ENCODE measurements around the gene UCHL3.
A peak's percentile ranks its signal among the peaks of the same experiment; 100 is the strongest.

UCHL3 gene

GRCh38 chr13:75635101-75635827, 85.7 kb downstream of the UCHL3 start:
- Histone ChIP-seq H3F3A (ENCODE audit: insufficient read depth, low read length) (peaks cover 9% of the 10 kb centered on the region), H3K4me2 (ENCODE audit: low read length) (peak overlapping the region; percentile 66), H3K9me2 (ENCODE audit: low read depth, low read length) (no peaks in the 10 kb centered on the region), H3K4me3 (ENCODE audit: low read depth, low read length, poor library complexity, severe bottlenecking) (peak overlapping the region; percentile 93), H3K4me1 (ENCODE audit: insufficient read depth, low read length, severe bottlenecking) (peaks cover 35% of the 10 kb centered on the region), H3K27ac (ENCODE audit: low read depth, low read length, poor library complexity, severe bottlenecking) (peak overlapping the region; percentile 58), H3K9ac (ENCODE audit: low read length) (peak overlapping the region; percentile 91), H3K79me2 (ENCODE audit: insufficient read depth, low read length) (peaks cover 28% of the 10 kb centered on the region), H2AFZ (ENCODE audit: low read length) (peak overlapping the region; percentile 36; the same call in 1 of the 2 replicates), H3K36me3 (ENCODE audit: insufficient read depth, low read length) (no peaks in the 10 kb centered on the region; the same call in 1 of the 2 replicates), H3K9me3 (ENCODE audit: low read length) (no peaks in the 10 kb centered on the region), H3K27me3 (ENCODE audit: insufficient read depth, low read length) (no peaks in the 10 kb centered on the region), H4K20me1 (ENCODE audit: insufficient read depth, low read length) (no peaks in the 10 kb centered on the region)
- no peak for TF ChIP-seq CTCF (IDR thresholded peaks at IDR 0.05; ENCODE audit: low read length)

GRCh38 chr13:75635828-75636435, 86.3 kb downstream of the UCHL3 start, which contains the start of gene LMO7:
LMO7 (plus strand) TSS chr13:75636330; CDS start chr13:75636658, 328 bp downstream.
- H3K9me3 ChIP-seq (ENCODE audit: low read length) = no peaks in the 10 kb centered on the region
- peak within 1 kb of the TSS; percentile 66 for H3K4me2 ChIP-seq (ENCODE audit: low read length)
- H3K27ac ChIP-seq (ENCODE audit: low read depth, low read length, poor library complexity, severe bottlenecking) = peak within 1 kb of the TSS; percentile 73
- TF ChIP-seq EZH2 (IDR thresholded peaks at IDR 0.05; ENCODE audit: borderline replicate concordance, low read length) = no peak
- TF ChIP-seq CTCF (IDR thresholded peaks at IDR 0.05; ENCODE audit: low read length) = no peak
- peak within 1 kb of the TSS; percentile 93 for H3K4me3 ChIP-seq (ENCODE audit: low read depth, low read length, poor library complexity, severe bottlenecking)
- peak within 1 kb of the TSS; percentile 91 for H3K9ac ChIP-seq (ENCODE audit: low read length)
- no peaks in the 10 kb centered on the region for H3K9me2 ChIP-seq (ENCODE audit: low read depth, low read length)
- peaks cover 28% of the 10 kb centered on the region for H3K79me2 ChIP-seq (ENCODE audit: insufficient read depth, low read length)
- peaks cover 42% of the 10 kb centered on the region for H3K4me1 ChIP-seq (ENCODE audit: insufficient read depth, low read length, severe bottlenecking)
- no peaks in the 10 kb centered on the region for H4K20me1 ChIP-seq (ENCODE audit: insufficient read depth, low read length)
- peak within 1 kb of the TSS; percentile 73; the same call in 1 of the 2 replicates for H2AFZ ChIP-seq (ENCODE audit: low read length)
- H3F3A ChIP-seq (ENCODE audit: insufficient read depth, low read length) = peaks cover 9% of the 10 kb centered on the region
- H3K27me3 ChIP-seq (ENCODE audit: insufficient read depth, low read length) = no peaks in the 10 kb centered on the region
- peaks cover 1% of the 10 kb centered on the region for H3K36me3 ChIP-seq (ENCODE audit: insufficient read depth, low read length)

GRCh38 chr13:75636436-75637180, 87.0 kb downstream of the UCHL3 start:
- Histone ChIP-seq H4K20me1 (ENCODE audit: insufficient read depth, low read length) (no peaks in the 10 kb centered on the region), H3K9me2 (ENCODE audit: low read depth, low read length) (no peaks in the 10 kb centered on the region), H3K27me3 (ENCODE audit: insufficient read depth, low read length) (no peaks in the 10 kb centered on the region), H3K36me3 (ENCODE audit: insufficient read depth, low read length) (peaks cover 8% of the 10 kb centered on the region), H3K4me1 (ENCODE audit: insufficient read depth, low read length, severe bottlenecking) (peaks cover 45% of the 10 kb centered on the region), H3F3A (ENCODE audit: insufficient read depth, low read length) (peaks cover 9% of the 10 kb centered on the region), H3K79me2 (ENCODE audit: insufficient read depth, low read length) (peaks cover 28% of the 10 kb centered on the region), H2AFZ (ENCODE audit: low read length) (peak overlapping the region; percentile 73; the same call in 1 of the 2 replicates), H3K27ac (ENCODE audit: low read depth, low read length, poor library complexity, severe bottlenecking) (peak overlapping the region; percentile 73), H3K9me3 (ENCODE audit: low read length) (no peaks in the 10 kb centered on the region), H3K9ac (ENCODE audit: low read length) (peak overlapping the region; percentile 91), H3K4me2 (ENCODE audit: low read length) (peak overlapping the region; percentile 66), H3K4me3 (ENCODE audit: low read depth, low read length, poor library complexity, severe bottlenecking) (peak overlapping the region; percentile 93)
- TF ChIP-seq CTCF (IDR thresholded peaks at IDR 0.05; ENCODE audit: low read length) (no peak; the same call in 1 of the 2 replicates), EZH2 (IDR thresholded peaks at IDR 0.05; ENCODE audit: borderline replicate concordance, low read length) (no peak)
